Measurements from ENCODE around the gene KIF5C. TPM values are rescaled to one million over a fixed set of nuclear protein-coding genes. Genes with fewer than 3 reads are reported as not detected.

KIF5C gene
- polyA plus RNA-seq, 1 donor (not counting 4 experiments of a cell fraction or from before 2014, with no cell fraction given): 0.03 TPM

- Histone ChIP-seq H3K9ac (ENCODE audit: control insufficient read depth, extremely low read depth, insufficient read depth, low read length) (no peak overlapping the region), H3K27me3 (ENCODE audit: control insufficient read depth, extremely low read depth, insufficient read depth, low read length) (no peaks in the 10 kb centered on the region), H4K20me1 (ENCODE audit: control insufficient read depth, extremely low read depth, insufficient read depth, low read length) (no peaks in the 10 kb centered on the region), H3K4me1 (ENCODE audit: control insufficient read depth, extremely low read depth, insufficient read depth, low read length) (no peaks in the 10 kb centered on the region), H3K4me2 (ENCODE audit: control insufficient read depth, extremely low read depth, insufficient read depth, low read depth, low read length) (no peak overlapping the region), H3K27ac (ENCODE audit: control insufficient read depth, insufficient read depth, low read length) (no peak overlapping the region), H3K9me1 (ENCODE audit: control insufficient read depth, extremely low read depth, insufficient read depth, low read length) (no peaks in the 10 kb centered on the region), H3K79me2 (ENCODE audit: control insufficient read depth, insufficient read depth, low read length) (no peaks in the 10 kb centered on the region), H3K9me3 (ENCODE audit: control insufficient read depth, low read depth, low read length) (no peaks in the 10 kb centered on the region), H3K36me3 (ENCODE audit: control insufficient read depth in 2 of 2, extremely low read depth in 1 of 2, insufficient read depth in 2 of 2, low read length in 2 of 2) (no peaks in the 10 kb centered on the region), H3K4me3 (ENCODE audit: control insufficient read depth in 2 of 3, extremely low read depth in 1 of 3, insufficient read depth in 2 of 3, low read depth in 1 of 3, low read length in 3 of 3) (no peak overlapping the region), H2AFZ (ENCODE audit: control insufficient read depth, low read length) (no peak overlapping the region)
- TF ChIP-seq CTCF (optimal IDR thresholded peaks at IDR 0.05 in 1 of 3, IDR thresholded peaks at IDR 0.05 in 1 of 3, conservative IDR thresholded peaks at IDR 0.05 in 1 of 3; ENCODE audit: extremely low read depth in 1 of 3, insufficient read depth in 2 of 3, low read length in 3 of 3) (no peak), EZH2 (IDR thresholded peaks at IDR 0.05; ENCODE audit: low read length) (no peak)
- dilution Hi-C loops (cut with MboI; ENCODE audit: extremely low pct_ligation_motif_present, low sequenced_read_pairs): no loop called here
- FAIRE-seq (no peak), DNase-seq (ENCODE audit: low read depth, low spot score) (no peak)
Measured at GRCh38 chr2:148982282-148982681, 107.3 kb downstream of the KIF5C start.

- no peaks in the 10 kb centered on the region for H3K27me3 ChIP-seq (ENCODE audit: control insufficient read depth, extremely low read depth, insufficient read depth, low read length)
- no peaks in the 10 kb centered on the region for H3K79me2 ChIP-seq (ENCODE audit: control insufficient read depth, insufficient read depth, low read length)
- no peaks in the 10 kb centered on the region for H4K20me1 ChIP-seq (ENCODE audit: control insufficient read depth, extremely low read depth, insufficient read depth, low read length)
- H3K9me1 ChIP-seq (ENCODE audit: control insufficient read depth, extremely low read depth, insufficient read depth, low read length): no peaks in the 10 kb centered on the region
- DNase-seq (ENCODE audit: low read depth, low spot score) (no peak), FAIRE-seq (no peak)
- no peak overlapping the region for H3K9ac ChIP-seq (ENCODE audit: control insufficient read depth, extremely low read depth, insufficient read depth, low read length)
- dilution Hi-C loops (cut with MboI; ENCODE audit: extremely low pct_ligation_motif_present, low sequenced_read_pairs): no loop called here
- no peak overlapping the region for H3K4me2 ChIP-seq (ENCODE audit: control insufficient read depth, extremely low read depth, insufficient read depth, low read depth, low read length)
- H2AFZ ChIP-seq (ENCODE audit: control insufficient read depth, low read length): no peak overlapping the region
- no peaks in the 10 kb centered on the region for H3K9me3 ChIP-seq (ENCODE audit: control insufficient read depth, low read depth, low read length)
- TF ChIP-seq CTCF (optimal IDR thresholded peaks at IDR 0.05 in 1 of 3, IDR thresholded peaks at IDR 0.05 in 1 of 3, conservative IDR thresholded peaks at IDR 0.05 in 1 of 3; ENCODE audit: extremely low read depth in 1 of 3, insufficient read depth in 2 of 3, low read length in 3 of 3) (no peak), EZH2 (IDR thresholded peaks at IDR 0.05; ENCODE audit: low read length) (no peak)
- H3K4me3 ChIP-seq (ENCODE audit: control insufficient read depth in 2 of 3, extremely low read depth in 1 of 3, insufficient read depth in 2 of 3, low read depth in 1 of 3, low read length in 3 of 3): no peak overlapping the region
- no peak overlapping the region for H3K27ac ChIP-seq (ENCODE audit: control insufficient read depth, insufficient read depth, low read length)
- H3K36me3 ChIP-seq (ENCODE audit: control insufficient read depth in 2 of 2, extremely low read depth in 1 of 2, insufficient read depth in 2 of 2, low read length in 2 of 2): no peaks in the 10 kb centered on the region
- H3K4me1 ChIP-seq (ENCODE audit: control insufficient read depth, extremely low read depth, insufficient read depth, low read length): no peaks in the 10 kb centered on the region
Measured at GRCh38 chr2:148983896-148984295, 108.9 kb downstream of the KIF5C start.
